NCI-H774 (cell line): ENCODE measurements around the gene EHD4.

Experiments used
- DNase-seq: peaks from one replicate; lab custom pipeline; 2025; lab: John Stamatoyannopoulos, UW

The EHD4 gene

GRCh38 chr15:41881086-41881485 is 91.3 kb downstream of the EHD4 start:
- DNase-seq, result no peak

GRCh38 chr15:41880156-41880877 is 92.0 kb downstream of the EHD4 start:
- no peak for DNase-seq

GRCh38 chr15:41879321-41879845 is 93.0 kb downstream of the EHD4 start:
- DNase-seq, result peak; percentile 66

- DNase-seq, result no peak
Measured at GRCh38 chr15:41878355-41878699, 94.0 kb downstream of the EHD4 start.

GRCh38 chr15:41877631-41878354 is 94.6 kb downstream of the EHD4 start:
- DNase-seq, result no peak

- peak; percentile 14 for DNase-seq
Measured at GRCh38 chr15:41876689-41877088, 95.7 kb downstream of the EHD4 start.

- no peak for DNase-seq
Measured at GRCh38 chr15:41876007-41876406, 96.3 kb downstream of the EHD4 start.

- no peak for DNase-seq
Measured at GRCh38 chr15:41874736-41875135, 97.6 kb downstream of the EHD4 start.

GRCh38 chr15:41873711-41874110 is 98.6 kb downstream of the EHD4 start:
- peak; percentile 74 for DNase-seq

GRCh38 chr15:41872166-41872747 is 100.1 kb downstream of the EHD4 start:
- DNase-seq, result no peak

- DNase-seq, result no peak
Measured at GRCh38 chr15:41871175-41871905, 101.0 kb downstream of the EHD4 start.

GRCh38 chr15:41870689-41871081 is 101.7 kb downstream of the EHD4 start:
- no peak for DNase-seq

- no peak for DNase-seq
Measured at GRCh38 chr15:41869770-41870688, 102.3 kb downstream of the EHD4 start.

GRCh38 chr15:41868321-41868720 is 104.0 kb downstream of the EHD4 start:
- DNase-seq, result no peak

- DNase-seq, result no peak
Measured at GRCh38 chr15:41866872-41867579, 105.3 kb downstream of the EHD4 start.

GRCh38 chr15:41866263-41866703 is 106.1 kb downstream of the EHD4 start:
- no peak for DNase-seq

- DNase-seq, result no peak
Measured at GRCh38 chr15:41865490-41866055, 106.8 kb downstream of the EHD4 start.

- DNase-seq, result no peak
Measured at GRCh38 chr15:41862515-41863116, 109.7 kb downstream of the EHD4 start.

- no peak for DNase-seq
Measured at GRCh38 chr15:41861736-41862356, 110.5 kb downstream of the EHD4 start.
